Left lobe of liver (tissue), 2 donors: ENCODE measurements around the gene ATP6V1E1. TPM values are rescaled to one million over a fixed set of nuclear protein-coding genes. Genes with fewer than 3 reads are reported as not detected.
A peak's percentile ranks its signal among the peaks of the same experiment; 100 is the strongest.
"Not testable (repeated sequence)": the region's sequence is repeated elsewhere in the genome, so short reads cannot be mapped to it uniquely, and the experiment has no call there.

Source experiments
- ATAC-seq: fragments of 200-7000 bp; cut with Tn5 transposase; one replicate; pipeline ENCODE4 v1.9.1; 2020; ENCODE audit warnings: mild to moderate bottlenecking, moderate library complexity
- DNase-seq: peaks from one replicate; pipeline ENCODE4 v3.0.0-alpha.2; 2020; ENCODE audit warnings: low spot score
- total RNA-seq: library from RNA; stranded (reverse); gene quantifications from one replicate; pipeline ENCODE4 v1.2.1, GENCODE V29; 2021
- donor health status: DM: no; HTN: no; CAD: no; lungs with moderate emphysema.
- donor health status: DM: no; HTN: yes; CAD: no.

ATP6V1E1 gene
- total RNA-seq, 1 donor from 2014 or later, result 31.3 TPM

DNA sequence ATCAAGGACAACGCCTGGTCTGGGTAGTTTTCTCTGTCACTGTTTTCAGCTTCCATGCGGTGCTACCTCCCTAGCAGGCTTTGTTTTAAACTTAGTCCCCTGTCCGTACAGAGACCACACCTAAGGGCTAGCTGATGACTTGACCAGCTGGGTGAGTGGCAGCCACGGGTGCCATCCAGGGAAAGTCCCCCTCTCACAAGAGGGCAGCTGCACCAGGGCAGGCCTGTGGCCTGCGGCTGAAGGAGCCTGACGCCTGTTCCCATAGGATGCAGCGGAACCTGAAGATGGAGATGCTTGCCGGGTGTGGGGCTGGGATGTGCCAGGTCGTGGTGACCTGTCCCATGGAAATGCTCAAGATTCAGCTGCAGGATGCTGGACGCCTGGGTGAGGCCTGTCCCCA lies 45.4 kb downstream of the ATP6V1E1 start:
- DNase-seq, result no peak
- no peak for ATAC-seq

GRCh38 chr22:17581631-17582030 lies 46.9 kb downstream of the ATP6V1E1 start:
- ATAC-seq (no peak), DNase-seq (no peak)

GRCh38 chr22:17581056-17581455 lies 47.5 kb downstream of the ATP6V1E1 start:
- DNase-seq (no peak), ATAC-seq (no peak)

- peak; percentile 73 for DNase-seq
- ATAC-seq, result peak; percentile 80
Measured at GRCh38 chr22:17580441-17581031, 48.0 kb downstream of the ATP6V1E1 start.

DNA sequence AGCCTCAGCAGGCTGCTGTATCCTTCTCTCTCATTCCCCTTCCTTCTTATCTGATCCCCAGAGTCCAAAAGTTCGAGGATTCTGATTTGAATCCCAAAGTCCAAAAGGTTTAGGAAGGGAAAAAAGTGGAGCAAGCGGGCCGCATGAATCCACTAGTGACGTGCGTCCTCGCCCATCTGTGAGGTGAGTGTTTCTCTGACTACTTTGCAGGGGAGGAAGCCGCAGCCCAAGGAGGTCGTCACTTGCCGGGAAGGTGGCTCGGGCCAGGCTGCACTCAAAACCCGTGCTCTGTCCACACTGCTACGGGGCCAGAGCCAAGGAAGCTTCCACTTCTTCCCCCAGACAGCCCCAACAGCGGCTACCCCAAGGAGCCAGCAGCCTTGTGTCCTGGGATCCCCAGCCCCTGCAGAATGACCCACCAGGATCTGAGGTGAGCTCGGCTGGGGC lies 49.0 kb downstream of the ATP6V1E1 start:
- ATAC-seq (peak; percentile 50), DNase-seq (peak; percentile 64)

GRCh38 chr22:17578136-17578754 lies 50.3 kb downstream of the ATP6V1E1 start:
- peak; percentile 77 for DNase-seq
- peak; percentile 54 for ATAC-seq

DNA sequence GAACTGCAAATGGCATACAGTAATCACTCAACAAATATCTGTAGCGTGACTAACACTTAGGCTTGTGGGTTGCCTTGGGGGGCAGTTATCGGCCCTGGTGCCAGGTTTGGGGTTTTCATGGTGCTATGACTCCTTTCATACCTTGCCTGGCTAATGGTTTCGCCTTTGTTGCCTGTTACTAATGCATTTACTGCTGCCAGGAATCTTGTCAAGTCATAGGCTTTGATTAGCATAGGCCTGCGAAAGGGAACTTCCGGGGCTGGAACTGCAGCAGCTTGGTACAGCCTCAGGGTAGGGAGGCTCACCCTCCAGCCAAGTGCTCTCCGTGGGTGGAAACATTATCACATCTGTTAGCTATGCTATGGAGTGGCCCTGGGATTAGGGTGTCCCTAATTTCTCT lies 52.1 kb downstream of the ATP6V1E1 start:
- ATAC-seq, result no peak
- no peak for DNase-seq

DNA sequence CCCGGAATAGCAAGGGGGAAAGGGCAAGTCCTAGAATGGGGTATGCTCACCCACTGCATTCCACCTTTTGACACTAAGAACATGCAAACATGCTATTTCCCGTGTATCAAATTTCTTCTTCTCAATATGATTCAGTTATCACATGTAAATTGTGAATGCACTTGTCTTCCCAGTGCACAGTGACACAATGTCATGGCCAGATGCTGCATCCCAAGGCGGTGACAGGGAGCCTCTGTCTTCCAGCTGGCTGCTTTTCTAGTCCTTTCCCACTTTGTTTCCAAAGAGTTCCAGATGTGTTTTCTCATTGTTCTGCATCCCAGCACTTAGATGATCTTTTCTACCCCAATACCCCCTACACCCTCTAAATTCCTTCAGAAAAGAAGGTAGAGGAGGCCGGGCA lies 52.9 kb downstream of the ATP6V1E1 start:
- ATAC-seq (no peak), DNase-seq (no peak)

- ATAC-seq (no peak), DNase-seq (no peak)
Measured at GRCh38 chr22:17575151-17575550, 53.4 kb downstream of the ATP6V1E1 start.

DNA sequence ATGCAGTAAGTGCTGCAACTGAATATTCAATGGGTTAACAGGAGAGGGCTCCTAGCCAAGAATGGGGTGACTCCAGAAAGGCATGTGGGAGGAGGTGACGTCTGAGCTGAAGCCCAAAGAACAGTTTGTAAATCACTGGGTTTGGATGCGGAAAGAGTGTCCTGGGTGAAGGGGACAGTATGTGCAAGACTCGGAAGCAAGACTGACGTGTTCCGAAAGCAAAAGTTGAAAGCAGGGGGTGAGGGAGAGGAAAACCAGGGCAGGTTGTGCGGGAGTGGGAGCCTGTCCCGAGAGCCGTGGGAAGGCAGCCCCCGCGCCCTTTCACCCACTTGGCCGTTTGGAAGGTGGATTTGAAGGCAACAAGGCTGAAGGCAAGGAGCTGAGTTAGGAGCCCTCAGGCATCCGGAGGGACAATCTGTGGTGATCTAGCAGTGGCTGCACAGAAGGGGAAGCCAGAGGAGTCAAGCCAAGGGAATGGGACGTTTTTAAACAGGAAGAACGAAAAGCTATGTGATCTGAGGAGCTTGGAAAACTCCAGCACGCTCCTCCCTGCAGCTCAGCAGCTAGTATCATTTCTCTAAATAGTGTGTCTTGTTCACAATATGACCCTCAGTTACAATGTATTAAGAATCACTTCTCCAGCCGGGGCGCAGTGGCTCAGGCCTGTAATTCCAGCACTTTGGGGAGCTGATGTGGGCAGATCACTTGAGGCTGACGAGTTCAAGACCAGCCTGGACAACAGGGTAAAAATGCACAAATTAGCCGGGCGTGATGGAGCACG lies 57.5 kb downstream of the ATP6V1E1 start:
- peak; percentile 87 for DNase-seq
- peak; percentile 65 for ATAC-seq

- ATAC-seq, result peak; percentile 43
Measured at GRCh38 chr22:17569971-17570511, 58.5 kb downstream of the ATP6V1E1 start.

GRCh38 chr22:17566776-17567175 lies 61.8 kb downstream of the ATP6V1E1 start:
- DNase-seq (no peak), ATAC-seq (no peak)

More at GRCh38 chr22:17569971-17570511, 58.5 kb downstream of the ATP6V1E1 start:
- DNase-seq, result peak; percentile 67

DNA sequence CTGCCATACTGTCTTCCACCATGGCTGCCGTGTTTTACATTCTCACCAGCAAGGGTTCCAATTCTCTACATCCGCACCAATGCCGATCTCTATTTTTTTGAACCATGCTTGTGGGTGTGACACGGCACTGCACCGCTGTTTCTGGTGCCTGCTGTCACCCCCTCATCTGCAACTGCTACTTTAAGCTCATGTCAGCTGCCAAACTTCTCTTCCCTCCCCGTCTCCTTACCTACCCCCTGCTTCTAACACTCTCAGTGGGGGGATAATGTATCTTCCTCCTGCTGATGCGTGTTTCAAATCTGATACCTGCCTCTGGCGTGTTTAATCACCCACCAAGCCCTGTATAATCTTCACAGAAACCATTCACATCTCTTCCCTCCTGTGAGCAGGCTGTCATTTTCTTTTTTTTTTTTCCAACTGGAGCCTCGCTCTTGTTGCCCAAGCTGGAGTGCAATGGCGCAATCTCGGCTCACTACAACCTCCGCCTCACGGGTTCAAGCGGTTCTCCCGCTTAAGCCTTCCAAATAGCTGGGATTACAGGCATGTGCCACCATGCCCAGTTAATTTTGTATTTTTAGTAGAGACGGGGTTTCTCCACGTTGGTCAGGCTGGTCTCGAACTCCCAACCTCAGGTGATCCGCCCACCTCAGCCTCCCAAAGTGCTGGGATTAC lies 62.4 kb downstream of the ATP6V1E1 start:
- ATAC-seq, result not testable (repeated sequence)
- peak; percentile 65 for DNase-seq

DNA sequence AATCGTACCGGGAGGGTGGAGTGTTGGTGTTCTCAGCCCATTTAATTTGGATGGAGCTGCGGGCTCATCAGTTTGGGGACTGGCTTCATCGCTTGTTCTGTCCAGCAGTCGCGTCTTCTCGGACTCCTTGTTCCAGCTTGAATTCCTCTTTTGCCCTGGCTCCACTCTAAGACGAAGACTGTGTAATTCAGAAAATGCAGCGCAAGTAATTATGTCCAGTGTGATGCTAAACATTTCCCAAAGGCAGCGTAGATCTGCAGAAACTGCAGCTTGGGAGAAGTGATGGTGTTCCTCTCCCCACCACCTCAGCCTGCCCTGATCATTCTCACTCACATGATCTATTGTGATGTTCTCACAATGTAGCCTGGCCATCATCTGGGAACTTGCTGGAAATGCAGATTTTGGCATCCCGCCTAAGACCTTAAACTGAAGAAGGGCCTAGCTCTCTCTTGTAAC lies 64.6 kb downstream of the ATP6V1E1 start:
- no peak for ATAC-seq
- DNase-seq, result no peak

DNA sequence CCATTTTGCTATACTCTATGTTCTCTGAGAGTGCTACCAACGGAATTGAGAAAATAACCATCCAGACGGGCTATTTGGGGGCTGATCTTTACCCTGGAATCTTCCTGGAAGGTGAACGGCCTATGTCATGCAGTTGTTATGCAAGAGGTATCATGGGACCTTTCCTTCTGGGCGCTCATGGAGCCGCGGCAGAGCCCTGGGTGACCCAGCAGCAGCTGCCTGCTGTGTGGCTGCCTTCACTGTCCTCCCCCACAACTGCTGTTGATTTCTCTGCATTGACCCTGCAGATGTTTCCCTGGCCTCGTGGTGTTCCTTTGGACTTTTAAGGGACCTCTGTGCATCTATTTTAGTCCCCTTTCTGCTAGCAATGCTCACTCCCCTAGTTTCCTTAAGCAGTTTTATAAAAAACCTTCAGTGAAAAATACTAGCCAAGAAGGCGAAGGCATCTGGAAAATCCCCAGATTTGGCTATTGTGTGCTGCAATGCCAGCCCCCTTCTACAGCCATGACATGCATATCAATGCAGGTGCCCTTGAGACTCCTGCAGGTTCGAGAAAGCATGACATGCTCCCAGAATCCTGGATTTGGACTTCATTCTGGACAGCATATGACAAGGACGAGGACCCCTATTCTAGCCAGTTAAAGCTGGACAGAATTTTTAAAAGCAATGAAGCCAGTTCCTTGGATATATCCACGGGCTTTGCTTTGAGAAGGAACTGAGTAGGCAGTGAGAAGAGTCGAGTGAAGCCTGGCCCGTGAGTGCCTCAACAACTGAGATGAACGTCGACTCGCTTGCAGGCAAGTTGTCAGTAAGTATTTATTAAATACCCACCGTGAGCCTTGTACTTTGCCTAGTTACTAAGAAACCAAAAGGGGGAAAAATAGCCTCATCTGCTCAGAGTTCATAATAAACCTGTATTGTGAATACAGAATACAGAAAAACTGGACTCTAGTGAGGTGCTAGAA lies 65.4 kb downstream of the ATP6V1E1 start, which contains the start of gene SLC25A18:
Gene SLC25A18, plus strand, starts transcription at position 593 of the 965 bp plus-strand sequence. CDS start 16,447 bp downstream, outside the sequence.
- peak; percentile 82 for ATAC-seq
- peak; percentile 88 for DNase-seq

DNA sequence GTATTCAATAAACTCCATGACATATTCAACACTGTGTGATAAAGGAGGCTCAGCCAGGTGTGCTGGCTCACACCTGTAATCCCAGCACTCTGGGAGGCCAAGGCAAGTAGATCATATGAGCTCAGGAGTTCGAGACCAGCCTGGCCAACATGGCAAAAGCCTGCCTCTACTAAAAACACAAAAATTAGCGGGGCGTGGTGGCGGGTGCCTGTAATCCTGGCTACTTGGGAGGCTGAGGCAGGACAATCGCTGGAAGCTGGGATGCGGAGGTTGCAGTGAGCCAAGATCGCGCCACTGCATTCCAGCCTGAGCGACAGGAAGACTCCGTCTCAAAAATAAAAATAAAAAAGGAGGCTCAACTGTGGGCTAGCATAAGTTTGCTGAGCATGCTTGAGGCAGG lies 69.4 kb downstream of the ATP6V1E1 start:
- ATAC-seq, result no peak
- DNase-seq, result no peak

- ATAC-seq (no peak), DNase-seq (no peak)
Measured at GRCh38 chr22:17554814-17555213, 73.7 kb downstream of the ATP6V1E1 start.

- no peak for DNase-seq
- ATAC-seq, result no peak
Measured at GRCh38 chr22:17552737-17553136, 75.8 kb downstream of the ATP6V1E1 start.

- DNase-seq, result no peak
- ATAC-seq, result no peak
Measured at GRCh38 chr22:17549655-17550054, 78.9 kb downstream of the ATP6V1E1 start.

- ATAC-seq, result no peak
- no peak for DNase-seq
Measured at GRCh38 chr22:17549183-17549582, 79.4 kb downstream of the ATP6V1E1 start.
